Measurements from ENCODE around the gene RSPRY1.

DNA sequence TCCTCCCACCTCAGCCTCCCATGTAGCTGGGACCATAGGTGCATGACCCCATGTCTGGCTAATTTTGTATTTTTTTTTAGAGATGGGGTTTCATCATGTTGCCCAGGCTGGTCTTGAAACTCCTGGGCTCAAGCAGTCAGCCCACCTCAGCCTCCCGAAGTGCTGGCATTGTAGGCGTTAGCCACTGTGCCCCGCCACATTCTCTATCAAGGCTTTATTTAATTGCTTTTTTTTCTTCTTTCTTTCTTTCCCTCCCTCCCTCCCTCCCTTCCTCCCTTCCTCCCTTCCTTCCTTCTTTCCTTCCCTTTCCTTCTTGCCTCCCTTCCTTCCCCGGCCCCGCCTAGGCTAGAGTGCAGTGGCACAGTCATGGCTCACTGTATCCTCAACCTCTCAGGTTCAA lies 23.7 kb downstream of the RSPRY1 start:
- TF ChIP-seq, protein P1, sequence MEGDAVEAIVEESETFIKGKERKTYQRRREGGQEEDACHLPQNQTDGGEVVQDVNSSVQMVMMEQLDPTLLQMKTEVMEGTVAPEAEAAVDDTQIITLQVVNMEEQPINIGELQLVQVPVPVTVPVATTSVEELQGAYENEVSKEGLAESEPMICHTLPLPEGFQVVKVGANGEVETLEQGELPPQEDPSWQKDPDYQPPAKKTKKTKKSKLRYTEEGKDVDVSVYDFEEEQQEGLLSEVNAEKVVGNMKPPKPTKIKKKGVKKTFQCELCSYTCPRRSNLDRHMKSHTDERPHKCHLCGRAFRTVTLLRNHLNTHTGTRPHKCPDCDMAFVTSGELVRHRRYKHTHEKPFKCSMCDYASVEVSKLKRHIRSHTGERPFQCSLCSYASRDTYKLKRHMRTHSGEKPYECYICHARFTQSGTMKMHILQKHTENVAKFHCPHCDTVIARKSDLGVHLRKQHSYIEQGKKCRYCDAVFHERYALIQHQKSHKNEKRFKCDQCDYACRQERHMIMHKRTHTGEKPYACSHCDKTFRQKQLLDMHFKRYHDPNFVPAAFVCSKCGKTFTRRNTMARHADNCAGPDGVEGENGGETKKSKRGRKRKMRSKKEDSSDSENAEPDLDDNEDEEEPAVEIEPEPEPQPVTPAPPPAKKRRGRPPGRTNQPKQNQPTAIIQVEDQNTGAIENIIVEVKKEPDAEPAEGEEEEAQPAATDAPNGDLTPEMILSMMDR (conservative IDR thresholded peaks at IDR 0.05) = no peak
- TF ChIP-seq ZFX (IDR thresholded peaks at IDR 0.05) = no peak
